Measurements from ENCODE around the gene SNX4.

GRCh38 chr3:125470671-125471070, 49.3 kb downstream of the SNX4 start:
- TF ChIP-seq CTCF (conservative IDR thresholded peaks at IDR 0.05 in 1 of 2, IDR thresholded peaks at IDR 0.05 in 1 of 2; ENCODE audit: extremely low read depth in 1 of 2, insufficient read depth in 1 of 2, low read depth in 1 of 2, low read length in 2 of 2) (no peak), EZH2 (IDR thresholded peaks at IDR 0.05; ENCODE audit: borderline replicate concordance, low read length) (no peak)

Data from mammary epithelial cell (primary cell).